Ishikawa (cell line): ENCODE data around the gene IMMP1L.

Experiments used
- CEBPB ChIP-seq: IDR thresholded peaks from 2 replicates; pipeline ENCODE4 v1.6.1; 2012
- EGR1 ChIP-seq: IDR thresholded peaks from 2 replicates; pipeline ENCODE4 v1.6.1; 2012
- EP300 ChIP-seq: IDR thresholded peaks from 2 replicates; pipeline ENCODE4 v1.6.1; 2012; ENCODE audit warnings: borderline replicate concordance
- FOXM1 ChIP-seq: IDR thresholded peaks from 2 replicates; pipeline ENCODE4 v1.6.1; 2012; ENCODE audit warnings: low read depth, borderline replicate concordance
- NFIC ChIP-seq: IDR thresholded peaks from 2 replicates; pipeline ENCODE4 v1.6.1; 2012
- TAF1 ChIP-seq: IDR thresholded peaks from 2 replicates; pipeline ENCODE4 v1.6.1; 2012; ENCODE audit warnings: low read depth, mild to moderate bottlenecking
- TCF12 ChIP-seq: IDR thresholded peaks from 2 replicates; pipeline ENCODE4 v1.6.1; 2012; ENCODE audit warnings: low read depth
- TEAD4 ChIP-seq: IDR thresholded peaks from 2 replicates; pipeline ENCODE4 v1.6.1; 2012
- YY1 ChIP-seq: IDR thresholded peaks from 2 replicates; pipeline ENCODE4 v1.6.1; 2012; ENCODE audit warnings: low read depth

GRCh38 chr11:31500560-31500959 lies 8.9 kb downstream of the IMMP1L start:
- no peak for TF ChIP-seq NFIC
- TF ChIP-seq YY1, result no peak
- no peak for TF ChIP-seq TCF12
- no peak for TF ChIP-seq TEAD4
- TF ChIP-seq FOXM1, result no peak
- no peak for TF ChIP-seq CEBPB
- TF ChIP-seq EP300, result no peak
- no peak for TF ChIP-seq TAF1
- no peak for TF ChIP-seq EGR1
